K562 (cell line): ENCODE data around the gene GPRC6A. TPM values are rescaled to one million over a fixed set of nuclear protein-coding genes. Genes with fewer than 3 reads are reported as not detected.

Experiments used
- ATAC-seq: fragments of 200-7000 bp; cut with Tn5 transposase; 3 replicates; pipeline ENCODE4 v1.9.1; 2020; ENCODE audit warnings: moderate library complexity
- BruUV-seq: library from RNA; stranded (reverse); fragments of 400-500 nt; replicated peaks from 2 replicates; lab custom pipeline; 2021; lab: Mats Ljungman, UMichigan
- CTCF ChIA-PET: fragments of 300-600 bp; formaldehyde crosslinking; extraction: SDS; loops from one replicate; lab custom pipeline; 2021; ENCODE audit warnings: low intra/inter-chr PET ratio; lab: Yijun Ruan, JAX
- POLR2A ChIA-PET: fragments of 300-600, 350-650 bp; sonication (Branson Sonifier 250); formaldehyde crosslinking; extraction: SDS; loops from one replicate; lab custom pipeline; 2021; ENCODE audit warnings: antibody characterized with exemption, inconsistent platforms; lab: Yijun Ruan, JAX
- DNase-seq, 4 experiments: peaks; one replicate each; pipeline versions ENCODE4 v3.0.0 to v3.0.0-alpha.2; 2011 to 2018; ENCODE audit warnings: low spot score in 3 of 4, mixed read lengths in 3 of 4; ENCODE audit errors: extremely low read depth in 1 of 4
- FAIRE-seq: peaks from 2 replicates; lab custom pipeline; 2011; peaks lifted over from hg19 to GRCh38; lab: Jason Lieb, UNC
- H2AFZ ChIP-seq: 2 replicates; pipeline ENCODE4 v1.6.0; 2011; ENCODE audit warnings: low read depth, low read length, control low read depth, inconsistent platforms
- H3K27ac ChIP-seq: fragments of 200-600 bp; 3 replicates; pipeline ENCODE4 v1.8.0; 2011; ENCODE audit warnings: low read depth, mild to moderate bottlenecking, control low read depth, inconsistent platforms, low read length, moderate library complexity, mixed read lengths; ENCODE audit errors: extremely low read depth
- H3K27me3 ChIP-seq, 2 experiments: fragments of 300-600 bp in 1 of 2; 2 replicates in 1 of 2; 3 replicates in 1 of 2; pipeline versions ENCODE4 v1.6.0 to v1.8.0; 2011; ENCODE audit warnings: inconsistent platforms in 2 of 2, low read length in 2 of 2, mild to moderate bottlenecking in 1 of 2, mixed read lengths in 1 of 2, moderate library complexity in 1 of 2; ENCODE audit not compliant: control insufficient read depth in 2 of 2, insufficient read depth in 2 of 2
- H3K36me3 ChIP-seq: fragments of 300-600 bp; 3 replicates; pipeline ENCODE4 v1.8.0; 2011; ENCODE audit warnings: mild to moderate bottlenecking, low read length, inconsistent platforms; ENCODE audit not compliant: control insufficient read depth, insufficient read depth
- H3K4me1 ChIP-seq, 2 experiments: fragments of 200-600 bp in 1 of 2; replicated peaks in 1 of 2; 2 replicates in 1 of 2; 3 replicates in 1 of 2; pipeline versions ENCODE4 v1.5.1 to v1.8.0; 2011; ENCODE audit warnings: inconsistent platforms in 2 of 2, low read length in 2 of 2, mild to moderate bottlenecking in 1 of 2, mixed read lengths in 1 of 2, moderate library complexity in 1 of 2; ENCODE audit not compliant: control insufficient read depth in 2 of 2, insufficient read depth in 2 of 2
- H3K4me2 ChIP-seq: 2 replicates; pipeline ENCODE4 v1.6.1; 2011; ENCODE audit warnings: low read length, control low read depth, inconsistent platforms, mixed read lengths; ENCODE audit not compliant: insufficient read depth
- H3K4me3 ChIP-seq: fragments of 200-600 bp; sonication (generic), shearing (Covaris generic); 2 replicates; pipeline ENCODE4 v1.5.1; 2016; ENCODE audit warnings: control low read depth, inconsistent platforms
- H3K79me2 ChIP-seq: fragments of 200-600 bp; 3 replicates; pipeline ENCODE4 v1.8.0; 2011; ENCODE audit warnings: low read length, inconsistent platforms; ENCODE audit not compliant: control insufficient read depth, insufficient read depth
- H3K9ac ChIP-seq, 2 experiments: 2 replicates each; pipeline versions ENCODE4 v1.6.0 to v1.6.1; 2011; ENCODE audit warnings: low read depth in 2 of 2, low read length in 2 of 2, control low read depth in 1 of 2, inconsistent platforms in 1 of 2, mild to moderate bottlenecking in 1 of 2, mixed read lengths in 1 of 2; ENCODE audit not compliant: insufficient read depth in 1 of 2
- H3K9me1 ChIP-seq: one replicate; pipeline ENCODE4 v1.6.0; 2011; ENCODE audit warnings: inconsistent platforms, mild to moderate bottlenecking, low read length, moderate library complexity; ENCODE audit not compliant: control insufficient read depth, insufficient read depth
- H3K9me3 ChIP-seq: replicated peaks from 2 replicates; pipeline ENCODE4 v1.5.1; 2011; ENCODE audit warnings: low read depth, low read length, inconsistent platforms; ENCODE audit not compliant: control insufficient read depth, insufficient read depth
- H4K20me1 ChIP-seq: replicated peaks from 2 replicates; pipeline ENCODE4 v1.6.1; 2011; ENCODE audit warnings: low read length, inconsistent platforms, mixed read lengths; ENCODE audit not compliant: control insufficient read depth, insufficient read depth
- BCLAF1 ChIP-seq, 2 experiments: fragments of 450-650 bp in 1 of 2; IDR thresholded peaks; 2 replicates each; pipeline ENCODE4 v1.6.1; 2011 to 2017; ENCODE audit warnings: low read depth in 2 of 2, antibody characterized with exemption in 1 of 2, borderline replicate concordance in 1 of 2, low read length in 1 of 2, mild to moderate bottlenecking in 1 of 2, mixed read lengths in 1 of 2; ENCODE audit not compliant: control insufficient read depth in 1 of 2
- MTF1 ChIP-seq: fragments of 250-450 bp; sonication (Bioruptor Pico); IDR thresholded peaks from 2 replicates; pipeline ENCODE4 v1.9.0; 2021; ENCODE audit warnings: moderate library complexity, mild to moderate bottlenecking, inconsistent platforms, borderline replicate concordance
- PREB ChIP-seq: sonication (generic); formaldehyde crosslinking; IDR thresholded peaks from 2 replicates; pipeline ENCODE4 v1.8.1; 2023; ENCODE audit warnings: mild to moderate bottlenecking, missing genetic modification reagents
- ZC3H11A ChIP-seq: IDR thresholded peaks from 2 replicates; pipeline ENCODE4 v1.6.1; 2012; ENCODE audit warnings: low read depth, low read length, improper control_type of control experiment
- ZNF253 ChIP-seq: fragments of 250-450 bp; sonication (Bioruptor Pico); conservative IDR thresholded peaks from 2 replicates; pipeline ENCODE4 v1.6.1; 2021; ENCODE audit warnings: mild to moderate bottlenecking
- ZNF785 ChIP-seq: fragments of 250-450 bp; sonication (Bioruptor Pico); IDR thresholded peaks from 2 replicates; pipeline ENCODE4 v1.4.0; 2020; ENCODE audit warnings: mild to moderate bottlenecking
- WGBS: fragments of 100-300 bp; shearing (Covaris generic); methylation state at CpG from one replicate; pipeline ENCODE4 v1.1.6; 2016; ENCODE audit warnings: low coverage, mixed read lengths; ENCODE audit not compliant: insufficient coverage; ENCODE audit errors: missing lambda C conversion rate; 5-methylcytosine and 5-hydroxymethylcytosine counted together
- in situ Hi-C: fragments of 300-500 bp; cut with MboI; formaldehyde crosslinking; loops from 4 replicates; pipeline ENCODE4 v1.15.0; 2018; ENCODE audit warnings: inconsistent platforms, mixed read lengths
- intact Hi-C: fragments of 100-400 bp; cut with micrococcal nuclease; formaldehyde crosslinking; loops from 2 replicates; pipeline ENCODE4 v1.14.2; 2022
- polyA plus RNA-seq, 8 experiments: library from polyadenylated mRNA; depleted of rRNA in 4 of 8; stranded (reverse) in 5 of 8; unstranded in 3 of 8; fragments of >200 nt; fragmentation: Nextera tagmentation in 2 of 8; fragmentation: Illumina TruSeq in 1 of 8; extraction: Ambion mirVana in 2 of 8; extraction: Trizol in 1 of 8; gene quantifications; 2 replicates each; pipeline versions ENCODE4 v1.2.1 to v1.2.3, GENCODE V29; 2011 to 2014; ENCODE audit warnings: inconsistent platforms in 1 of 8, missing spikeins in 1 of 8
- total RNA-seq, 7 experiments: library from RNA; depleted of rRNA in 6 of 7; stranded (reverse); fragments of >200 nt in 6 of 7; fragmentation: Illumina TruSeq in 2 of 7; extraction: Trizol in 2 of 7; gene quantifications; 2 replicates each; pipeline versions ENCODE4 v1.2.1 to v1.2.3, GENCODE V29; 2011 to 2021; ENCODE audit warnings: low replicate concordance in 1 of 7

GPRC6A gene
- total and polyA plus RNA-seq, 9 of the 15 experiments (the other 6 are each of a cell fraction or from before 2014, with no cell fraction given), result 0.03 TPM; not detected in 7

- intact Hi-C loops, result no loop called here
- Histone ChIP-seq H2AFZ (no peak overlapping the region), H3K4me2 (no peak overlapping the region), H3K9me3 (no peaks in the 10 kb centered on the region), H3K9me1 (no peaks in the 10 kb centered on the region), H3K79me2 (no peaks in the 10 kb centered on the region), H3K36me3 (no peaks in the 10 kb centered on the region), H4K20me1 (no peaks in the 10 kb centered on the region), H3K27ac (no peak overlapping the region), H3K9ac (no peak overlapping the region), H3K27me3 (no peaks in the 10 kb centered on the region), H3K4me1 (peaks cover 0 to 4% of the 10 kb centered on the region in 2 experiments; a peak in 1 of 5 replicates), H3K4me3 (no peak overlapping the region)
- in situ Hi-C loops, result no loop called here
- CTCF ChIA-PET, result no interaction called here
- no peak for DNase-seq
- TF ChIP-seq MTF1 (CRISPR knock-in tag) (no peak), ZC3H11A (no peak), ZNF253 (CRISPR knock-in tag) (no peak), ZNF785 (CRISPR knock-in tag) (no peak), PREB (CRISPR knock-in tag) (no peak), BCLAF1 (IDR thresholded peaks at IDR 0.05; ENCODE audit: borderline replicate concordance in 1 of 2, control insufficient read depth in 1 of 2, low read depth in 2 of 2, low read length in 1 of 2) (no peak)
- ATAC-seq, result no peak
- no peak for FAIRE-seq
- 13% methylated on average over 2 of the region's 2 CpGs for WGBS
- POLR2A ChIA-PET, result interaction anchor here (0.7 kb wide), 1 partner anchor 233 kb away, joined by 4 read pairs; no protein-coding TSS in a partner anchor
- no TSS peak for BruUV-seq
Observed at GRCh38 chr6:116767715-116768114, 61.2 kb downstream of the GPRC6A start.
